Occipital lobe (tissue), 2 donors: ENCODE measurements around the gene CYB561D2. TPM values are rescaled to one million over a fixed set of nuclear protein-coding genes. Genes with fewer than 3 reads are reported as not detected.
A peak's percentile ranks its signal among the peaks of the same experiment; 100 is the strongest.

Experiments used
- DNase-seq: peaks from one replicate; lab custom pipeline; 2025; lab: John Stamatoyannopoulos, UW
- total RNA-seq: library from RNA; depleted of rRNA; stranded (reverse); fragments of >200 nt; gene quantifications from one replicate; pipeline ENCODE4 v1.2.3, GENCODE V29; 2014

Gene CYB561D2
- total RNA-seq, 1 donor from 2014 or later = 10.0 TPM

DNA sequence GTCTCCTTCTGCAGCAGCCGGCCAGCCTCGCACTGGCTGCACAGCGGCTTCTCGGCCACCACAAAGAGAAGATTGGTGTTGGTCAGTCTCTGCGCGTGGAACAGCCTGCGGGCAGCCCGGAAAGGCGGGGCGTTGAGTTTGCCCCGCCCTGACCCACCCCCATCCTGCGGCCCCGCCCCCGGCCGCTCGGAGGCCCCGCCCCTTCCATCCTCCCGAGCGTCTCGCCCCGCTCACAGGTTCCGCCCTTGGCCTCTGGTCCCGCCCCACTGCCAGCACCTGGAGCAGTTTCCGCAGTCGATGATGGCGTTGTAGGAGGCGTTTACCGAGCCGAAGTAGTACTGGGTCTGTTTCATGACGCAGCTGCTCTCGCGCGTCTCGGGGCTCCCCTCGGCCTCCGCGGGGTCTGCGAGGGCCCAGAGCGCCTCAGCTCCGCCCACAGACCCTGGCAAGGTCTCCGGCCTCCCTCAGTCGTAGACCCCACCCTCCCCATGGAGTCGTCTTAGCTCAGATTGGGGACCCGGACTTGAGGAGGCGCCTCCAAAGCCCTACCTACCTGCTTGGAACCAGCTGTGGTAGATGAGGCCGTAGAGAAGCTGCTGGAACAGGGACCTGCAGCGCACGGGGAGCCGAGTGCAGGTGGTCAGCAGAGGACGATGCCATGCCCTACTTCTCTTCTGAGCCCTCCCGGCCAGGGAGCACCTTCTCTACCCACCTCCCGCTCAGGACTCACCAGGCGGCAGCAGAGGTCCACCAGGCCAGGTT is 14.6 kb downstream of the CYB561D2 start:
- DNase-seq = peak; percentile 69

DNA sequence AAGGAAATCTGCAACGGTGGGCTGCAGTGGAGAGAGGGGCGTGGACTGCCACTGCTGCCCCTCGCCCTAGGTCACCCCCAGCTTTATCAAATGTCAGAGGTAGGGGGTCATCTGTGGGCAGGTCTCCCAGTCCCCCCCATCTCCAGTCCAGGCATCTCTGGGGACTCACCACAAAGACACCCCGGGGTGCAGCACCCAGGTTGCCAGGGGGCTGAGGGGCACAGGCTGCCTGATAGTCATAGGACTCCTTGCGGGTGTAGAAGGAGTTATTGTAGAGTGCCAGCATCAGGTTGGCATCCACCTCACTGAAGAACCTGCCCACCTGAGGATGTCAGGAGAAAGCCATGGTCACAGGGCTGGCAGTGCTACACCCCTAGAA is 15.2 kb downstream of the CYB561D2 start:
- DNase-seq = no peak

DNA sequence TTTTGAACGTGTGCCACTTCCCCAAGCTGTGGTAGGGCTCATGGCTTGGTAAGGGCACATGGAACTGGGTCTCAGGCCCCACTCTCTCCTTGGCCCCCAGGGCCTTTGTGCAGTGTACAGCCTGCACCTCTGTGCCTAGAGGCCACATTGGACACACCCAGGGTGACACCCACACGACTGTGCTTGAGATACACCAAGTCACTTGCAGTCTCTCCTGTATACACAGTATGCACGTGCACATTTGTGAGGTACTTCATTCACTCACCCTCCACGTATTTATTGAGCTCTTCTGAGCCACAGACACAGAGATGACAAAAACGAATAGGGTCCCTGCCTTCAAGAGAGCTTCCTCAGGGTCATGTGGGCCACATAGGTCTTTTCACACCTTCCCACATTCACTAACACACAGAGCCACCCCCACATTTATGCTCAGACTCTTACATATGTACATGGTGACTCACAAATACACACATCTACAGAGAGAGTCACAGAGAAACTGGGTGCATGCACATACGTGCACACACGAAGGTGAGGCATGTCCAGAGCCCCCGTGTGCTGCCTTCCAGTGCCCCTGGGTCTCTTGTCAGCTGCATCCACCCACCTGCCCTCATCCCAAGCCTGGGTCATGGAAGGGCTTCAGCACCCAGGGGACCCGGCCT is 18.5 kb downstream of the CYB561D2 start:
- DNase-seq = no peak

DNA sequence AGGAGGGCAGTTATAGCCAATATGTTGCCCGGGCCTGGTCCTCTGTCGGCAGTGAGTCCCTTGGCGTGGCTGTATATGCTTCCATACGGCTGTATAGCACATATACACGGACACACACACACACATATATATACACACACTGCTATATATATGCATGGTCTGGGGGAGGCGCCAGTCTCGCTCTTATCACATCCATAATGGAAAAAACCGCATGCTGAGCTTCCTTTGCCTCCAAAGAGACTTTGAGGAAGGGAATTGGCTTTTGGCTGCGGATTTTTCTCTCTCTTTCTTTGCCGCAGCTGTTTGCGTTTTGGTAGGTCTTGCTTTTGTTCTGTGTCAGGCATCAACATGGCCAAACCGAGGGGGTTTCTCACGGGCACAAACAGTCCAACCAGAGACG is 19.9 kb downstream of the CYB561D2 start:
- peak; percentile 23 for DNase-seq

DNA sequence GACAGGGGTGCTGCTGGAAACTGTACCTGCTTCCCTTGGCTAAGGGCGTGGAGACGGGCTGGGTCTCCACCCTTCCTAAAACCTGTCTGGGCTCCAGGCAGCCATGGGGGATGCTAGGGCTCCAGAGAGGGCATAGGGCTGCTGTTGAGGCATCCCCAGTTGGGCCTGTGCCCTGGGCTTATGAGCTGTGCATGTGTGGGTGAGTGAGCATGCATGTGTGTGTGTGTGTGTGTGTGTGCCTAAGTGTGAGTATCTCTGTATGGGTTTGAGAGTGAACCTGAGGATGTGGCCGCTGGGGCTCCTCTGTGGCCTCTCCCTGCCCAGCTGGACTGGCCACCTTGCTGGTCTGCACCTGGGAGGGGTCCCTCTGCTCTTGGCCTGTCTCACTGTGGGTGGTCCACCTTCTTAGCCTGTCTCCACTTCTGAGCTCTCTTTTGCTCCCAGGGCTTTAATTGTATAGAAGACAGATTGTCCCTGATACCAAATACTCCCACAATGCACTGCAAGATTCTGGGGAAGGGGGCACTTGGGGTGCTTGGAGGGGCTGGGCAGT is 20.5 kb downstream of the CYB561D2 start:
- DNase-seq = peak; percentile 23

DNA sequence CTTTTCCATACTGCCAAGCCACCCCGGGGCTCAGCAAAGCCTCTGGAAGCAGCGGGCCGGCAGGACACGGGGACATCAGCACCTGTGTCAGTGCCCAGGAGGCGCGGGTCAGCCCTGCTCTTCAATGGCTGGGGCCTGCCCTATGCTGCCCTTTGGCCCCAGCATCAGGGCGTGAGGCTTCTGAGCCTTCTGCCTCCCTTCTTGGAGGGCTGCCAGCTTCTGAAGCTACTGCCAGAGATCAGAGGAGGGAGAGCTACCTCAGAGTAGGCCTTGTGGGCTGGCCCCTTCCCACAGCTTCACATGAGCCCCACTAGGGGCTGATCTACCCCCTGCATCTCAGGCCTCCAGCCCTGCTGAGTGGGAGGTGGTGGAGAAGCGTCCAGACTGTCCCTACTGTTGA is 21.7 kb downstream of the CYB561D2 start:
- no peak for DNase-seq

DNA sequence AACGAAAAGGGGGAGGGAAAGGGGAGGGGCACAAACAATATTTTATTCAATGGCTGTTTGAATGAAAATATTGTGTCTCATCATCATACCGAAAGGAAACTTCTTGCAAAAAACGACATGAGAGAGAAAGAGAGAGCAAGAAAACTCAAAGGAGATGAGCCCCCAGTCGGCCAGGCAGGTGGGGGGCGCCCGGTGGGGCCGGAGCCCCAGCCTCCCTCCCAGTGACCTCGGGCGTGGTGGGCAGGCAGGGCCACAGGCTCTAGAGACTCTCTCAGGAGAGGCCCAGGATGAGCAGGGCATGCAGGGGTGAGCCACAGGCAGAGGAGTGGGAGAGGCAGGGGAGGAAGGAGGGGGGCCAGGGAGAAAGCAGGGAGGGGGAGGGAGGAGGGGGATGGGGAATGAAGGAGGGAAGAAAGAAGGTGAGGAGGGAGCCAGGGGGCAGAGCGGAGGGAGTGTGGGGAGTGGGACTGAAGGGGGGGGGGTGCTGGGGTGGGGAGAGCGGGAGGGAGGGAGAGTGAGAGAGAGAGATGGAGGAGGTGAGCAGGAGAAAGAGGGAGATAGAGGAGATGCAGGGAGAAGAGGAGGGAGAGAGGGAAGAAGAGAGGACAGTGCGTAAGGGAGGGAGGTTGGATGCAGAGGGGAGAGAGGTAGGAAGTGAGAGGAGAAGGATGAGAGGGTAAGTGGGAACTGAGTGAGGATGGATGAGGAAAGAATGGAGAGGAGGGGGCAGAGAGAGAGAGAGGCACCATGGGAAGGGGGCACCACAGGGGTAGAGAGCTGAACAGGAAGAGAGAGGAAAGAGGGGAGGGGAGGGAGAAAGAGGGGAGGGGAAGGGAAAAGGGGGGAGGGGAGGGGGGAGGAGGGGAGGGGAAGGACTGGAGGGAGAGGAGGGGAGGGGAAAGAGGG is 22.7 kb downstream of the CYB561D2 start:
- DNase-seq = no peak

DNA sequence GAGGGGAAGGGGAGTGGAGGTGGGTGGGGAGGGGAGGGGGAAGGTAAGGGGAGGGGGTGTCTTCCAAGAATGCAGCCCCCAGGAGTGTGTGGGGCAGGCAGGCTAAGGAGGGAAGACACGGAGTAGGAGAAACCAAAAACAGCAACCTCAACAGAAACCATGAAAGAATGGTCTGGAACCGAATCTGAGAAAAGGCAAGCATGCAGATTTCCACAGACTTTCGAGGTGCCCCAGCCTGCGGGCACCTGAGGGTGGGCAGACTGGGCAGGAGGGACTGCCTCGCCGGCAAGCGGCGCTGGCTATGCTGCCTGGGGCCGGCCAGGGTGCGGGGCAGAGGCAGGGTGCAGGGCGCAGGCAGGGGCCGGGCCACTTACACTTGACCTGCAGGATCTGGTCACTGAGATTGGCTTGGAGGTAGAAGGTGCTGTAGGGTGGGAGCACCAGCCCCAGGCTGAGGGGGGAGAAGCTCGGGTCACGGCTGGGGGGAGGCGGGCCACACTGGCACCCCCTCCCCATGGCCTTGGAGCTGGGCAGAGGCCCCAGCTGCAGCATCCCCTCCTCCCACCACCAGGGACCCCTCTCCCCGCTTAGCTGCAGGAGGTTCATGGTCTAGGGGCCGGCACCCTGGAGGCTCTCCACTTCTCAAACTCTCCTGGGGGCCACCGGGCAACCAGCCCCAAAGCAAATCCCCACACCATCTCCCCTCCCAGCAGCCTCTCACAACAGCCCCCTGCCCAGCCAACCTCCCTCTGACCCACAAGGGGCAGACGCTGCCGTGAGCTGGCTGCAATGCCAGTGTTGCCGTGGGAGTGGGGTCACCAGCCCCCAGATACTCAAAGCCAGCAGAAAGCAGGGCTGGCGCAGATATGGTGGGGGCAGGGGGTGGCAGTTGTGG is 23.9 kb downstream of the CYB561D2 start:
- no peak for DNase-seq

DNA sequence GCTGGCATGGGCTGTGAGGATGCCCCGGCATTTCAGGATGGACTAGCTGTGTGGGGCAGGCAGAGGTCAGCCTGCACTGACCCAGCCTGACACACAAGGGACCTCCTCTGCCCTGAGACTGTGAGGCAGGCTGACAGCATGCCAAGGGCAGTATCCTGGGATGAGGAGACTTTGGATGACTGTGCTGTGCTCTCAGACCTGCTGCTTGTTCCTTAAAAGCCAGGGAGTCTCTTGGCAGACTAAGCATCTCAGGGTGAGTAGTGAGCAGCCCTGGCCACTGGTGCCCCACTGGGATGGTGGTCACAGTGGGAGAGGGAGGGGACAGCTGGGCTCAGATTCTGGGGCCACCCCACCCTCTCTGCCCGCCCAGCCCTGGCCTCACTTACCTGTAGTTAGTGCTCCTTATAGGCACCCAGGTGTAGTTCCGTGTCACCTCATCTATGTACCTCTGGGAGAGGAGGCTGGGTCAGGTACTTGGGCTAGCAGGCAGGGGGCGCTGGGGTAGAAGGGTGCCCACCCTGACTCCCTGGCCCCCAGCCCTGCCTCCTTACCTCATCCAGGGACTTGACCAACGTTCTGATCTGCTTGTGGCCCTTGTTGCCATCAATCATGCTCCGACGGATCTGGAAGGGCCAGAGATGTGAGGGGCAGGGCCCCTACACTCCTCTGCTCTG is 24.7 kb downstream of the CYB561D2 start:
- no peak for DNase-seq

DNA sequence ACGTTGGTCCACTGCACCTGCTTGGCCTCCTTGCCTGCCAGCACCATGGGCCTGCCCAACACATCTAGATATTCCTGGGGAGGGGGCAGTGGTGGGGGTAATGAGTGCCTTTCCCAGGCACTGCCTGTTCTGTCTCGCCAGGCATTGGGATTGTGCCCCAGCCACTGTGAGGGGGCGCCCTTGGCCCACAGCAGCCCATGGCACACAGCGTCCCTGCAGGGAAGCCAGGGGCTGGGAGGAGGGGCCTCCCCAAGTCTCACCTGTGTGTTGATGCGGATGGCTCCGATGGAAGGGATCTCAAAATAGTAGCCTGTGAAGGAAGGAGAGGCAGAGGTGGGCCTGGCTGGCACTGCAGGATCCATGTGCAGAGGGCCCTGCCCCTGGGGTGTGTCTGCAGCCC is 27.4 kb downstream of the CYB561D2 start:
- DNase-seq = no peak

DNA sequence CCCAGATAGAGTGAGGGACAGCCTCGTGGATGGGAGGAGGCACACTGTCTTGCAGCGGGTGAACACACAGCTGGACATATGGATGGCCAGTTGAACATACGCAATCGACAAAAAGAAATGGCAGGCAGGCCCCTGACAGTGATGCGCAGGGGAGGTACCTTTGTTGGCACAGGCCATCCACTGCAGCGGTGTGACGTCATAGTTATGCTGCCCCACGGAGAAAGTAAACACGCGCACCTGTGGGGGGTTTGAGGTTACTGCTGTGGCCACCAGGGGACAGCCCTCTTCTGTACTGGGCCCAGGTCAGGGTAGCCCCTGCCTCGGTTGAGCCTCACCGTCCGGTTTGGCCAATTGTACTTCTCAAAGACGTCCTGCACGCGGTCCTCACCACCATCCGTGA is 28.1 kb downstream of the CYB561D2 start:
- no peak for DNase-seq

DNA sequence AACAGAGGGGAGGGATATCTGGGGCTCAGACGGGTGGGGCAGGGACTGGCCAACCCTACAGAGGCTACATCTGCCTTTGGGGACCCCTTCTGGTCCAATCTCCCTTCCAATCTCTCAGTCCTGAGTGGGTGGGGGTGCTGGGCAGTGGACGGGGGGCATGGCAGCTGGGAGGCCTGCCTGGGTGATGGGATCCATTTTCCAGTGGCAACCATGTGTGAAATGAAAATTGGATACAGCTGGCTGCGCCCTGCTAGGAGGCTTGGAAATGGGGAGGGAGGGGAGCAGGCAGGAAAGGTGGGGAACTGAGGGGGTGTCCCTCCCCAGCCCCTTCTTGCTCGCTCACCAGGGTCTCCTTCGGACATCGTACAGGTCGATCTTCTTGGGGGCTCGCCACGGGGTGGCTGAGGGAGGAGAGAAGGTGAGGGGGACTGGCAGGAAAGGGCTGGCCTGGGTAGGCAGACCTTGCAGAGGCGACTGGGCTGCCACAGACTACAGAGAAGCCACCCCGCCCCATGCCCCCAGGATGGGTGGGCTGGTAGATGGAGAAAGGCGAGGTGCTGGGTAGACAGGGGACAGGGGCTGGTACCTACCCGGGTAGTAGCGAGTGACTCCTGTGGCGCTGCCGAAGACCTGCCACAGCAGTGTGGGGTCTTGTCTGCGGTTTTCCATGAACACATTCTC is 29.9 kb downstream of the CYB561D2 start:
- DNase-seq = no peak

DNA sequence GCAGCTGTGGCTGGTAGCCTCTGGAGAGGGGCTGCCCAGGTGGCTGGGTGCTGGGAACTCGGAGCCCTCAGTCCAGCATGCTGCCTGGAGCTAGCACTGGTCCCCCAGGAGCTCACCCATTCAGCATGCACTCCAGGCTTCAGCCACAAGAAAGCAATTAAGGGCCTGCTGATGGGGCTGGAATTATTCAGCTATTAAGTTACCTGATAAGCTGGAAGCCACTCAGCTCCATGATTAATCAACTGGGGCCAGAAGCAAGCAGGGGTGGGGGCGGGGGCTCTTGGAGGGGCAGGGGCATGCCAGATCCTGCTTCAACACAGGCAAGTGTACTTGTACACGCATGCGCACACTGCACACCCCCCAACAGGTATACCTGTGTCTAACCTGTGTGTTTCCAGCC is 30.7 kb downstream of the CYB561D2 start:
- no peak for DNase-seq

DNA sequence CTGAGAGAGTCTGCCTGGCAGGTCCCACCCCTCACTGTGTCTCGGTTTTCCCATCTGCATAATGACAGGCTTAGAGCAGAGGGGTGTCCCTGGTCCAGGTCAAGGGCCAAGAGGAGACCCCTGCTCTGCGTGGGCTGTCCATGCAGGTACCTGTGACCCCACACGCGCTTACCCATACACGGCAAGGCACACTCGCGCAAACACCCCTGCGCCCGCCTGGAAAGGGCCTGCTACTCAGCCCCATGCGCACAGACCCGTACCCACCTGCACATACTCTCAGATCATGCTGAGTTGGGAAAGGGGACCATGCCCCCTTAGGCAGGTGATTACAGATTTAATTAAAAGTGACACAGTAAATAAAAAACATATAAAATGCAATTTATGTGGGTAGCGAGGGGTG is 32.1 kb downstream of the CYB561D2 start:
- no peak for DNase-seq

DNA sequence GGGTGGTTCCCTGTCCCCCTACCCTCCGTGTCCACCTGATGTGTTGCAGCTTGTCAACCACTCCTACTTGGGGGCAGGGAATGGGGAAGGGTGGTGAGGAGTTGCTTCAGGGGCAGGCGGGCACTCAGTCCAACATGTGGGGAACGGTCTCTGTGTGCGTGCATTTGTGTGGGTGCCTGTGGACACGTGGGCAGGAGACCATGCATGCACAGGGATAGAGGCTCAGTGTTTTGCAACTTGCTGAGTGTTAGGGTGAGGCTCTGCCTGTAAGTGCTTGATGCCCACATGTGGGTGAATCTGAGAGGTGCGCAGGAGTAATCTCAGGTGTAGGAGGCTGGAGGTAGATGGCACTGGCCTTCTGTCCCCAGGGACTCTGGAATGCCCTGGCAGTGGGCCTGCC is 33.1 kb downstream of the CYB561D2 start:
- no peak for DNase-seq

DNA sequence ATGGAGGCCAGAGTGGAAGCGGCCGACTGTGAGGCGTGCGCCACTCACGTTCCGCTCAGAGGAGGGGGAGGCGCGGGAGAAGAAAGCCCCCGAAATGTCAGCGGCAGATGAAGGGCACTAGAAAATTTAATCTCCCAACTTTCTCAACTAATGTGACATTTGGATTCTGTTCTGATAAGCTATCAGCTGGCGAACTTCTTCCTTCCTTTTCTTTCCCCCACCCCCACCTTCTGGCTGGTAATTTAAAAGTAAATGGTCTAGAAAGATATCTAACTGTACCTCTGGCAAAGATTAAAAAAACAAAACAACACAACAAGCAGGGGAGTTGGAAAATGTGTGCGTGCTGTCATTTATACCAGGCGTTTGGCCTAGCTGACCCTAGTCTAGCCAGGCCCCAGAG is 35.1 kb downstream of the CYB561D2 start:
- DNase-seq = no peak

DNA sequence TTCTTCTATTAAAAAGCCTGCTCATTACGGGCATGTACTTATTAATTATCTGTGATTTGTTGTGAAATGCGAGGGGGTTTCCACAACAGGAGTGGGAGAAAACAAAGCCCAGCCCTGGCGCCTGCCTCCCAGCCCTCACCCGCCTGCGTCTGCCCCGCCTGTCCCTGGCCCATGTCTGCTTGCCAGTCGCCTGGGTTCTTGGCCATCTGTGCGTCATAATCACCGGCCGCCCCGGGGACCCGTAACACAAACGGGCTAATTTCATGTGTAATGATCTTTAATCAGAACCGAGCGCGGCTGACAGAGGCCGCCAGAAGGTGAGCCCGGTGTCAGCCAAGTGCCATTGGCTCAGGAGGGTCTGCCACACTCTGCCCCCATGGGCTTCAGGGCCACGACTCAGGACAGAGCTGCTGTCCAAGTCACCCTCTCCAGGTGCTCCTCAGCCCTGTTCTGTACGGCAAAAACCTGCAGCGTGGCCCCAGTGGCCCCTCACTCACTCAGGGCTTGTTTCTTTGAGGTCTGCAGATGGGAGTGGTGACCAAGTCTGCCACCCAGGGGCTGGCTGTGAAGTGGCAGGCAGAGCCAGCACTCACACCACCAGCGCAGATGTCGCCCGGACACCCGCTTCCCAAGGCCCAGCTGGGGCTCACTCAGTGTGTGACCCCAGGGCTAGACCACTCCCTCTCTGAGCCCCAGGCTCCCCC is 37.5 kb downstream of the CYB561D2 start:
- DNase-seq = no peak

DNA sequence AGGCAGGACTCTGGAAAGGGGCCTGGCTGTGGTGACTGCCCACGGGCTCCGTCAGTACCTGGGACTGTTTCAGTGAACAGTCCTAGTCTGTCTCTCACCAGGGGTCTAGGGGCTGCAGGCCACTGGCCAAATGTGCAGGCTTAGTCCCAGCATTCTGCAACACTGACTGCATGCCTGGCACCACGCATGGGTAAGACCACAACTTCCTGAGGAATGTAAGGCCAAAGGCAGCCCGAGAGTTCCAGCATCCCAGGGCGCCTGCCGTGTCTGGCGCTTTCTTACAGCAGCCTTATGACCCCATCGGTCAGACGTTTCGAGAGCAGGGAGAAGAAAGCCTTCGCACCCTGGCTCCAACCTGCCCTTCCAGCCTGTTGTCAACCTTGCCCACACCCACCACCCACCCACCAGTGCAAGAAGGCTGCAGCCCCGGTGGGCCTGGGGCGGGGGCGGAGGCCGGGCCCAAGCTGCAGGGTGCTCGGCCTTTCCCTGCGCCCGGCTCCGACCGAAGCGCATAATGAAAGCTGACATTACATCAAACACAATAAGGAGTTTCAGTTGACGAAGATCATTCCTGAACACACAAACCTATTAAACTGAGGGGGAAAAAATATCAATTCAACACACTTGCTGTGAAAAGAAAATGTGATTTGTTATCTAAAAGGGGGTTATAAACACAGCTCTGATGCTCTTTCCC is 38.2 kb downstream of the CYB561D2 start:
- DNase-seq = no peak

DNA sequence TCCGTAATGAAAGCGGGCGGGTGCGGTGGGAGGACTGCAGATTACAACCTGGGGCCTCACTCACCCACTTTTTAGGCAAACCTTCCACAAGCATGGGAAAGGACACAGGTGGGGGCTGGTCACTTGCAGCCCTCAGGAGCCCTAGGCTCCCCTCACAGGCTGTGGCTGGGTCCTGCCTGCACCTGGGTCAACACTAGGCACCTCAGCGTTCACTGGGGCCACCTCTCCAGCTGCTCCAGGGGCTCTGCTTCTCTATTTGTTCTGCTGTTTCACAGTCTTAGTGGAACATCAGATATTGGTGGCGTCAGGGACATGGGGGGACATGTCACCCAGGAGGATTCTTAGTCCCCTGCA is 38.7 kb downstream of the CYB561D2 start:
- no peak for DNase-seq
